ENCODE results near the gene DOCK3. TPM values are rescaled to one million over a fixed set of nuclear protein-coding genes. Genes with fewer than 3 reads are reported as not detected.
"Not testable (repeated sequence)": the region's sequence is repeated elsewhere in the genome, so short reads cannot be mapped to it uniquely, and the experiment has no call there.

The DOCK3 gene
- total RNA-seq, 1 donor = under 0.01 TPM

- DNase-seq (ENCODE audit: low read depth) = no peak
- no peak overlapping the region for H3K4me3 ChIP-seq (ENCODE audit: low read depth, low read length)
- TF ChIP-seq, protein P1, sequence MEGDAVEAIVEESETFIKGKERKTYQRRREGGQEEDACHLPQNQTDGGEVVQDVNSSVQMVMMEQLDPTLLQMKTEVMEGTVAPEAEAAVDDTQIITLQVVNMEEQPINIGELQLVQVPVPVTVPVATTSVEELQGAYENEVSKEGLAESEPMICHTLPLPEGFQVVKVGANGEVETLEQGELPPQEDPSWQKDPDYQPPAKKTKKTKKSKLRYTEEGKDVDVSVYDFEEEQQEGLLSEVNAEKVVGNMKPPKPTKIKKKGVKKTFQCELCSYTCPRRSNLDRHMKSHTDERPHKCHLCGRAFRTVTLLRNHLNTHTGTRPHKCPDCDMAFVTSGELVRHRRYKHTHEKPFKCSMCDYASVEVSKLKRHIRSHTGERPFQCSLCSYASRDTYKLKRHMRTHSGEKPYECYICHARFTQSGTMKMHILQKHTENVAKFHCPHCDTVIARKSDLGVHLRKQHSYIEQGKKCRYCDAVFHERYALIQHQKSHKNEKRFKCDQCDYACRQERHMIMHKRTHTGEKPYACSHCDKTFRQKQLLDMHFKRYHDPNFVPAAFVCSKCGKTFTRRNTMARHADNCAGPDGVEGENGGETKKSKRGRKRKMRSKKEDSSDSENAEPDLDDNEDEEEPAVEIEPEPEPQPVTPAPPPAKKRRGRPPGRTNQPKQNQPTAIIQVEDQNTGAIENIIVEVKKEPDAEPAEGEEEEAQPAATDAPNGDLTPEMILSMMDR (IDR thresholded peaks at IDR 0.05; ENCODE audit: insufficient read depth, low read depth, low read length) = no peak
Measured at GRCh38 chr3:50923955-50924354, 249.2 kb downstream of the DOCK3 start.

DNA sequence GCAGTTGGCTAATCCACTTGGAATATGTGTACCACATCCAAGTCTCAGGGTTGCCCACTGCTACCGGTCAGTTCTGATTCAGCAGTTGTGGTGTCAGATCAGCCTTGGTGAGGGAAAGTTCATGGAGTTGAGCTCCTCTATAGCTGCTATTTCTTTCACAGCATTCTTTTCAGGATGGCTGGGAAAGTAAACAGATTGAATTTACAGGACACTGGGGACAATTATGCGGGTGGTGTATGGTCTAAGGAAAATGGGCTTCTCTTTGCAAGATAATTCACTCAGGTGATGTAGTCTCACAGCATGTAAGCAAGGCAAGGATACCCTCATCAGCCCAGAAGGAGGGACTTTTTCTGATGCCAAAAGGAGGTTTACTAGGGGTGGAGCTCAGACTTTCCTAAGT lies 249.9 kb downstream of the DOCK3 start:
- H3K4me3 ChIP-seq (ENCODE audit: low read depth, low read length) = no peak overlapping the region
- TF ChIP-seq, protein P1 (IDR thresholded peaks at IDR 0.05; ENCODE audit: insufficient read depth, low read depth, low read length) = no peak
- no peak for DNase-seq (ENCODE audit: low read depth)

- H3K4me3 ChIP-seq (ENCODE audit: low read depth, low read length) = no peak overlapping the region
- DNase-seq (ENCODE audit: low read depth) = no peak
Measured at GRCh38 chr3:50926868-50927267, 252.1 kb downstream of the DOCK3 start.

GRCh38 chr3:50930371-50931208 lies 255.9 kb downstream of the DOCK3 start:
- H3K4me3 ChIP-seq (ENCODE audit: low read depth, low read length) = no peak overlapping the region
- TF ChIP-seq, protein P1 (IDR thresholded peaks at IDR 0.05; ENCODE audit: insufficient read depth, low read depth, low read length) = no peak
- DNase-seq (ENCODE audit: low read depth) = no peak

More at GRCh38 chr3:50926868-50927267, 252.1 kb downstream of the DOCK3 start:
- TF ChIP-seq, protein P1 (IDR thresholded peaks at IDR 0.05; ENCODE audit: insufficient read depth, low read depth, low read length) = no peak

DNA sequence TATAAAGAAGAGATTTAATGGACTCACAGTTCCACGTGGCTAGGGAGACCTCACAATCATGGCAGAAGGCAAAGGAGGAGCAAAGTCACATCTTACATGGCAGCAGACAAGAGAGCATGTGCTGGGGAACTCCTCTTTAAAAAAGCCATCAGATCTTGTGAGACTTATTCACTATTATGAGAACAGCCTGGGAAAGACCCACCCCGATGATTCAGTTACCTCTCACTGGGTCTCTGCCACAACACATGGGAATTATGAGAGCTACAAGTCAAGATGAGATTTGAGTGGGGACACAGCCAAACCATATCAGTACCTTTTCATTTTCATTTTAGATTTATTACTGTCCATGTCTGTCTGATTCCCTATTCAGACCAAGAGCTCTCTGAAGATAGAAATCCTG lies 258.2 kb downstream of the DOCK3 start:
- DNase-seq (ENCODE audit: low read depth); H3K4me3 ChIP-seq (ENCODE audit: low read depth, low read length): not testable (repeated sequence)

DNA sequence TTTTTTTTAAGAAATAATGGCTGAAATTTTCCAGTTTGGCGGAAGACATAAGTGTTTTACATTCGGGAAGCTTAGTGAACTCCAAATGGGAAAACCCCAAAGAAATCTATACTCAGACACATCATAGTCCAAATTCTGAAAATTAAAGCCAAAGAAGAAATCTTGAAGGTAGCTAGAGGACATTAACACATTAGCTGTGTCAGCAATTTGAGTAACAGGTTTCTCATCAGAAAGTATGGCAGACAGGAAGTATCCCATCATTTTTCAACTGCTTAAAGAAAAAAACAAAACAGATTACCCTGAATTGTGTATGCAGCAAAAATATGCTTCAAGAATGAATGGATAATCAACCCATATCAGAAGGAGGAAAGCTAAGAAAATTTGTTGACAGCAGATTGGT lies 261.7 kb downstream of the DOCK3 start:
- TF ChIP-seq, protein P1 (IDR thresholded peaks at IDR 0.05; ENCODE audit: insufficient read depth, low read depth, low read length) = no peak
- no peak overlapping the region for H3K4me3 ChIP-seq (ENCODE audit: low read depth, low read length)
- no peak for DNase-seq (ENCODE audit: low read depth)

DNA sequence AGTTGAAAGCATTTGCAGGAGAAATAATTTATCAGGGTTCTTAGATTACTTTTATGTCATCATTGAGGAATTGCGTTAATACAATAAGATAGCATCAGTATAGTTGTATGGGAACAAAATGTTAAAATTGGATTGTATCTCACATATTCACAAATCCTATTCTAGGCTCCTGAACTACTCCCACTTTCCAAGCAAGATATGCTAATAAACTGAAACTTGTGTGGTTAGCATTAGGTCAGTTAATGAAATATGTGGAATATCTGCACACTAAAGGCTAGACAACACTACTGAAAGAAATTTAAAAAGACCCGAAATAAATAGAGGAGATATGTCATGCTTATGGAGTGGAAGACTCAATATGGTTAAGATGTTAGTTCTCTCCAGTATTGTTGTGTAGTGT lies 272.7 kb downstream of the DOCK3 start:
- DNase-seq (ENCODE audit: low read depth) = no peak
- no peak overlapping the region for H3K4me3 ChIP-seq (ENCODE audit: low read depth, low read length)
- TF ChIP-seq, protein P1 (IDR thresholded peaks at IDR 0.05; ENCODE audit: insufficient read depth, low read depth, low read length) = no peak
